ENCODE data around the gene SLC2A13.
A peak's percentile ranks its signal among the peaks of the same experiment; 100 is the strongest.

The SLC2A13 gene
- total RNA-seq: 9.6 to 21.3 (median 13.6) reads per million in 3 experiments

- peak; percentile 72 for DNase-seq
Measured at GRCh38 chr12:40105515-40106201, at the start of gene SLC2A13. Gene SLC2A13 (minus strand): TSS chr12:40106081. CDS start chr12:40105808, 273 bp downstream.

DNA sequence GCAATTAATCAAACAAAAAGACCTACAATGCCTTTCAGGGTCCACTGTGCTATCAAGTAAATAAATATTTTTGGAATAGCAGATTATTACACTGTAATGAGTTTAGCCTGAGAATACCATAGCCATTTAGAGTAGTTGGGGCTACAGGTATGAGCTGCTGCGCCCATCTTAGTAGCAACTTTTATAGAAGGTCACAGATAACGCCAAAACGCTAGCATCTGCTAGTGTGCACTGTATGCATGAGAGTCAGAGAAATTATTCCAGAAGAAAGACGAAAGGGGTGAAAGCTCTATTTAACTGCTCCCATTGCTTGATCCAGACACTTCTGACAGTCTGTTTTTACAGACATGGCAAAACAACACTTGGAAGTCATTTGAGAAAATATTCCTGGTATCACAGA lies 48.5 kb upstream of the SLC2A13 start:
- no peak for DNase-seq

DNA sequence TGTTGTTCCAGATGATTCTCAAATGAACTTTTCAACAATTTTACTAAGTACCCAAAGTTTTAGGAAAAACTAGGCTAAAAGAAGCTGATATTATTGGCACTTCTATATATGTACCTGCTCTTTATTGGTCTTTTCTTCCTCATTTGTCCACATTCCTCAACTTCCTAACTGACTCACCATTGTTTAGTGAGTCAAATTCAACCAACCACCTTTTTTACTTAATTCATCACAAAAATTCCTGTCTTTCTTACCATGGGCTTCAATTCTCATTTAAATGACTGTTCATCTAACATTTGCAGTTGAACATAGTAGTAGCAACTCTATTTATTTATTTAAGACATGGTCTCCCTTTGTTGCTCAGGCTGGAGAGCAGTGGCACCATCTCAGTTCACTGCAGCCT lies 47.6 kb upstream of the SLC2A13 start:
- DNase-seq: no peak

GRCh38 chr12:40152783-40153383 lies 47.0 kb upstream of the SLC2A13 start:
- no peak for DNase-seq

DNA sequence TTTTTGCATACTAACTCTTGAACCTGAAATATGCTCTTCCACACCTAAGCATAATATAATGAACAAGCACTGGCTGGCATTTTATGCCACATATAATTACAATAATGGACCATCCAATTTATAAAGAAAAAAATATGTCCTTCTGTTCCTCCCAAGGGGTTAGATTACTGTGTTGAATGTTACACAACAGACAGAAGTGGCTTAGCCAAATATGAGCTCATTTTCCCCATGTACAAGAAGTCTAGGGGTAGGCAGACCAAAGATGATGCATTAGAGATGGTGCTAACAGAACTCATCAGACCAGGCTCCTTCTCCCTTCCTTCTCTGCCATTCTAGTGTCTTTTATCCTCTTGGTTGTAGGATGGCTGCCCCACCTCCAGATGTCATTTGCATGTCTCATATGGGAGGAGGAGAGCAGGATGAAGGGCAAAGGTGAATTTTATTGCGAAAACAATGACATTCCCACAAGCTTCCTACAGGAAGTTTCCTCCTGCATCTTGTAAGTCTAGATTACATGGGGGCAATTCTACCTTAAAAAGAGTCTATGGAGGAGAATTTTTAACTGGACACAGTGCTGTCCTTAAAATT lies 43.9 kb upstream of the SLC2A13 start:
- no peak for DNase-seq

DNA sequence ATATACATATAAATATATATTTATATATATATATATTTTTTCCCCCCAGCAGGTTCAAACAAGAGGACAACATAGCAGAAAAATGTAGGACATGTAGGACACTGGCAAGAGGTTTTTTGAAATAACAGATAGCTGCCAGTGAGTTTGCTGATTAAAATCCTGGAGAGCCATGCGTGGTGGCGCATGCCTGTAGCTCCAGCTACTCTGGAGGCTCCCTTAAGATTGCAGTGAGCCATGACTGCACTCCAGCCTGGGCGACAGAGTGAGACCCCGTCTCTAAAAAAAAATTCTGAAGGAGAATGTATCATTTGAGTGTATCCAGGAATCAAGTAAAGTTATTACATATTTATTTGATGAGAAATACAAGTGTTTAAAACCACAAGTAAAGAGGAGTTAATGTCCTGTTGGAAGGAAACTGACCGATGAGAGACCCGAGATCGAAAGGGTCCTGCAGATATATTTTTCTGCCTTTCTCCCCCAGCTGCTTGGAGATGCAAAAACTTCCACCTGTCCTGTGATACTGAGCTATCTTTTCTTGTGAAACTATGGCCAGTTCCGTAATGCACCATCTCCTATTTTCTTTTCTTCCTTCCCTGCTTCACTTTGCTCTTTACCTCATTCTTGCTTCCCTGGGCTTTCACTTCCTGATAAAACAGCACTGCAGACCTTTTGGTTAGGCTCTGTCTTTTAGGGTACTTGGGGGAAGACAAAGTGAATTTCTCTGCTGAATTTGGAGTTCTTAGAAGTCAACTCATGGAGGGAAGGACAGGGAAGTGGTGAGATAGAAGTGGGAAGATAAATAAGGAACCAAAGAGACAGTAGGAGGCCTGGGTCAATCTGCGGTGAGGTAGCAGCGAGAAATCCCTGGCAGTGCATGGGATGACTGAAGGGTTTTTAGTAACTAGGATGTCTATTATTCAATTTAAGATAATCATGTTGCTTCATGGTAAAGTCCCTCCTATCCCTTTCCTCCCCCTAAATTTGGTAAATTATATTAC lies 41.2 kb upstream of the SLC2A13 start:
- no peak for DNase-seq

- DNase-seq: no peak
Measured at GRCh38 chr12:40145896-40146295, 40.0 kb upstream of the SLC2A13 start.

- no peak for DNase-seq
Measured at GRCh38 chr12:40144023-40144422, 38.1 kb upstream of the SLC2A13 start.

DNA sequence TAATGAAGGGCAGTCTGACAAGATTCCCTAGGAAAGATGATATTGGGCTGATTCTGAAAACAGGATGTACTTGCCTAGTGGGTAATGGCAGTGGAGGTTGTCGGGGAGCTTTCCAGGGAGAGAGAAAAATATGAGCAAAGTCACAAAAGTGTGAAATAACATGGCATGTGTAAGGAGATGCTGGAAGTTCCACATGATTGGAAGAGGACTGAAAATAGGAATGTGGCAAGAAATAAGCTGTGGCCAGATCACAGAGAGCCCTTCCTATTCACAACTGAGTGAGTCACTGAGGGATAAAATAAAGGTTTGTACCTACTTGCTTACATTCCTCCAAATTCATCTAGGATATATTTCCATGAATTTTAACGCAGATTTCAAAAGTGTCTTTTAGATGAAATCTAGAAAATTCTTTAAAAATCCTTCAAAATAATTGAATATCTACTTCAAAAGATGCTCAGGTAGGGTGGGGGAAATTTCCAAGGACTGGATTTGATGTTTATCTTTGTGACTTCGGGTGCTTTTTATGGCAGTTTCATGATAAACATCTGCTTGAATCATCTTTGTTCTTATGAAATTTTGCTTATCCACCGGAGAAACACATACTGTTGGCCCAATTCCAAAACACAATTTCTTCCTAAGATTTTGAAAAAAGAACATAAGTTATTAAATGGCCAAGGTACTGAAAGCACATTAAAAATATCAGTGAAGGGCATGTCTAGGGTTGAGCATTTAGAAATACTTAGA lies 36.3 kb upstream of the SLC2A13 start:
- DNase-seq: no peak

DNA sequence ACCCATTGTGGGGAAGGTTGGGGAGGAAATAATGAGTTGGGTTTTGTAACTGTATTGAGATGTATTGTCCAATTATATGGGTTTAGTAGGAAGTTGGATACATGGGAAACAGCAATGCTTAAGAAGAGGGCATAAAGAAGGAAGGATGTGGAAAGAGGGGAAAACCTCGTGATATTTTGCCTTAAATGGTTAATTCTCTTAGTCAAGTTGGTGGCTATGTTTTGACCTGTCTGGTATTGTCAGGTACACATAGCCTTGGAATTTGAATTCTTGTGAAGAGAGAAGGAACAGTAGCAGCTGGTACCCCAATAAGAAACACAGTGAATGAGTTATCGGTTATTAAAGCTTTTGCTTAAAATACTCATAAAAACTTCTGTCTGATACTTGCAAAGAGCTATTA lies 32.6 kb upstream of the SLC2A13 start:
- DNase-seq: no peak

GRCh38 chr12:40137252-40137651 lies 31.4 kb upstream of the SLC2A13 start:
- peak; percentile 38 for DNase-seq

- DNase-seq: no peak
Measured at GRCh38 chr12:40127408-40127807, 21.5 kb upstream of the SLC2A13 start.

DNA sequence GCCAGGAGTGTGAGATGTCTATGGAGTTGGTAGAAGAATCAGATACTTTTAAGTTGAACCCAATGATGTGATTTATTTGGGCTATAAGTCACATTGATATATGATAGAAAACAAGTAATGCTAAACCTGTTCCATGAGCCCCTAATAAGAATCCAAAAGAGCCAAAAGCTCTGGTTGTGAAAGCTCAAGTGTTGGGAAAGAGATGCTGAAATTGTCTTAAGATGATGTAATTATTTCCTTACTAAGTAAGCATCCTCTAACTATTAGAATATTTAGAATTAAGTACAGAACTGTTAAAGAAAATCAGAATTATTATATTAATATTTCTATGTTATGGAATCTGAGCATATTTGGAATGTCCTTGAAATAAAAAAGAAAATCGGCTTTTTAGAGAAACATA lies 17.6 kb upstream of the SLC2A13 start:
- no peak for DNase-seq

GRCh38 chr12:40122842-40123241 lies 17.0 kb upstream of the SLC2A13 start:
- DNase-seq: no peak

DNA sequence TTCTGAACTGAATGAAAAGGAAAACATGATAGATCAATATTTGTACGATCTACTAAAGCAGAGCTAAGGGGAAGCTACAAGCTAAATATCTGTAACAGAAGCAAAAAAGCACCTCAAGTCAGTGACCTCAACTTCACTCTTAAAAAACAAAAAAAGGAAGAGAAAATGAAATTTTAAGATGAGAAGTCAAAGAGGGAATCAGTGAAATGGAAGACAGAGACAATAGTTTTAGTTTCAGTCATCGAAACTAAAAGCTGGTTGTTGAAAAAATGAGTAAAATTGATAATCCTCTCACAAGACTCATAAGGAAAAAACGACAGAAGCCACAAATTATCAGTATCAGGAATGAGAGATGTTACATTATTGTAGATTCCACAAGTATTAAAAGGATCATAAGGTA lies 11.9 kb upstream of the SLC2A13 start:
- DNase-seq: no peak

DNA sequence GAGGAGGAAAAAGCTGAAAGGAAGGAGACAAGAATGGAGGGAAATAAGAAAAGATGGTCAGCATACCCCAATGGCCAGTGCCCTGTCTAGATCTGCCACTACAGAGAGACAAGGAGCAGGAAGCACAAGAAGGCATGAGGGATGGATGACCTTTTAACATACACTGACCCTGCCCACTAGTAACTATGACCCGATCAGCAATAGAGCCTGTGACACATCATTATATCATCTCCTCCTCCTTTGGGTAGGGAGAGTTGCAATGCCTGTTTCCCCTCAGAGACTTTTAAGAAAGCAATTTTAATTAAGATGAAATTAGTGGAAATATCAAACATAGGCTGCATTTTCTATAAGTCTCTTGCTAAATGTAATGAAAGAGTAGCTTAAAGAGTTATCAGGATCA lies 4.7 kb upstream of the SLC2A13 start:
- DNase-seq: no peak

GRCh38 chr12:40107803-40108620 lies 2.1 kb upstream of the SLC2A13 start:
- DNase-seq: no peak

GRCh38 chr12:40107098-40107802 lies 1.4 kb upstream of the SLC2A13 start:
- peak; percentile 81 for DNase-seq

DNA sequence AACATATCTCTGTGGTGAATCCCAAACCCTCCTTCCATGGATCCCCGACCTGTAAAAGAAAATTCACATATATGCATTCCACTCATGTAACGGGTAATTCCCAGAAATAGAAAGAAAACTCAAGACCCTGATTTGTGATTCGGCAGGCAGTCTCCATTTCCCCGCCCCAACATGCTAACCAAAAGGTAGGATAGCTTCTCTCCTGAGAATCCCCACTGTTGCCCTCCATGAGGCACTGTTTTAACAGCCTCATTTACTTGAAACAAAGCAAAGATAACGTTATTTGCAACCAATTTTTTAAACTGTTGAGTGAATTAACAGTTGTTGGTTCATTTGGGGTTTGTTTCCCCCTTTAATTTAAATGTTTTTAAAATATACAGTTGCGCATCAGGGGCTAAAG lies 774 bp upstream of the SLC2A13 start:
- DNase-seq: peak; percentile 0

DNA sequence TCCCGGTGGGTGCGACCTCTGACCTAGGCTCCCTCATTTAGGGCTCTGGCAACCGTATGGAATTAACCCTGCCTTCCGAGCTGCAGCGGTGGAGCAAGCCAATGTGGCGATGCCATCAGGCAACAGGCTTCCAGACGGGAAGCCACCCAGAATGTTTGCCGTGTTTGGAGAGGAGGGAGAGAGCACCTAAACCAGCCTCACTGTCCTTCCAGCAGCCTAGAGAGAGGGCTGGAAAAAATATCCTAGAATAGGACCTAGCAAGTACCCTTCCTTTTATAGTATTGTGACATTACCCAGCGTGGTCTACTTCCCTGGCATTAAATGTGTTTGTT lies 287 bp upstream of the SLC2A13 start:
- no peak for DNase-seq

DNA sequence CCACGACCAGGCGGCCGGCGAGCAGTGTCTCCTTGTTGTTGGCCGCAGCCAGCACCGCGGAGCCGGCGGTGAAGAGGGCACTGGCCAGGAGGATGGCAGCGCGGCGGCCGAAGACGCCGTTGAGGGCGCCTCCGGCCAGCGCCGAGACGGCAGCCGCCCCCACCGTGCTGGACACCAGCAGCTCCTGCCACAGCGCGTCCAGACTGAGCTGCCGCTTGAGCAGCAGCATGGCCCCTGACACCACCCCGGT lies 691 bp downstream of the SLC2A13 start:
- DNase-seq: no peak
